ENCODE measurements around the gene TMEM132C.

- no peak for TF ChIP-seq ZNF580 (tag by site-specific recombination; IDR thresholded peaks at IDR 0.05)
- TF ChIP-seq OVOL3 (tag by site-specific recombination; IDR thresholded peaks at IDR 0.05) = no peak
- TF ChIP-seq CTCF (tag by site-specific recombination; IDR thresholded peaks at IDR 0.05) = no peak
- TF ChIP-seq REST (tag by site-specific recombination; IDR thresholded peaks at IDR 0.05) = no peak
- no peak for TF ChIP-seq ZIC2 (tag by site-specific recombination; IDR thresholded peaks at IDR 0.05)
- TF ChIP-seq ZNF768 (tag by site-specific recombination; IDR thresholded peaks at IDR 0.05) = no peak
Observed at GRCh38 chr12:128594521-128594920, 327.6 kb downstream of the TMEM132C start.

Data from HEK293 (cell line).